Stimulated activated CD8-positive, alpha-beta memory T cell treated with anti-CD3 and anti-CD28 coated beads, Interleukin-2, amount 100 ng/mL, for 48 hours (primary cell): ENCODE results near the gene BTG4.
A peak's percentile ranks its signal among the peaks of the same experiment; 100 is the strongest.

ENCODE experiments used
- DNase-seq, 2 donors: peaks; one replicate each; pipeline ENCODE4 v3.0.0-alpha.2; 2020; ENCODE audit warnings: low read depth in 2 of 2

BTG4 gene

GRCh38 chr11:111512296-111513239 lies at the start of gene BTG4:
Gene BTG4, minus strand, starts transcription at chr11:111512386. Its CDS starts 13,610 bp downstream, at chr11:111498776.
- DNase-seq: peak in 1 of 2 donors; percentile 10

GRCh38 chr11:111561791-111562325 lies 49.7 kb upstream of the BTG4 start:
- no peak for DNase-seq

- DNase-seq: no peak
These were observed 49.1 kb upstream of the BTG4 start for GRCh38 chr11:111561306-111561705.

- DNase-seq: no peak
These were observed 48.6 kb upstream of the BTG4 start for GRCh38 chr11:111560800-111561199.

GRCh38 chr11:111559800-111560464 lies 47.7 kb upstream of the BTG4 start:
- no peak for DNase-seq

- no peak for DNase-seq
These were observed 45.4 kb upstream of the BTG4 start for GRCh38 chr11:111557425-111558111.

- DNase-seq: no peak
These were observed 43.1 kb upstream of the BTG4 start for GRCh38 chr11:111555255-111555654.

- no peak for DNase-seq
These were observed 42.3 kb upstream of the BTG4 start for GRCh38 chr11:111554532-111554931.

GRCh38 chr11:111550258-111550657 lies 38.1 kb upstream of the BTG4 start:
- no peak for DNase-seq

- DNase-seq: no peak
These were observed 37.6 kb upstream of the BTG4 start for GRCh38 chr11:111549869-111550203.

GRCh38 chr11:111549196-111549868 lies 37.1 kb upstream of the BTG4 start:
- DNase-seq: no peak

GRCh38 chr11:111548525-111548924 lies 36.3 kb upstream of the BTG4 start:
- no peak for DNase-seq

GRCh38 chr11:111542606-111543275 lies 30.6 kb upstream of the BTG4 start:
- no peak for DNase-seq

GRCh38 chr11:111541254-111542061 lies 29.3 kb upstream of the BTG4 start:
- no peak for DNase-seq

- DNase-seq: no peak
These were observed 28.7 kb upstream of the BTG4 start for GRCh38 chr11:111540937-111541253.

GRCh38 chr11:111540114-111540936 lies 28.1 kb upstream of the BTG4 start, which contains the start of gene LAYN:
Gene LAYN, plus strand, starts transcription at chr11:111540720. Its CDS starts 124 bp downstream, at chr11:111540844.
- DNase-seq: peak; percentile 32 to 59

GRCh38 chr11:111539426-111540113 lies 27.4 kb upstream of the BTG4 start:
- DNase-seq: no peak

GRCh38 chr11:111538407-111539114 lies 26.4 kb upstream of the BTG4 start:
- no peak for DNase-seq
